Progenitor cell of endocrine pancreas (in vitro differentiated cells): Measurements from ENCODE around the gene MT1M. TPM values are rescaled to one million over a fixed set of nuclear protein-coding genes. Genes with fewer than 3 reads are reported as not detected.

Experiments
- DNase-seq: peaks from one replicate; pipeline ENCODE4 v3.0.0; 2021; ENCODE audit warnings: low spot score; ENCODE audit not compliant: unreplicated experiment
- H3K27ac Mint-ChIP-seq: 2 replicates; pipeline ENCODE4 v1.8.0; 2021; ENCODE audit warnings: mild to moderate bottlenecking, moderate library complexity, mixed read lengths
- H3K27me3 Mint-ChIP-seq: 2 replicates; pipeline ENCODE4 v1.8.0; 2021; ENCODE audit warnings: mixed read lengths
- H3K36me3 Mint-ChIP-seq: 2 replicates; pipeline ENCODE4 v1.8.0; 2022; ENCODE audit warnings: mixed read lengths; ENCODE audit not compliant: insufficient read depth
- H3K4me1 Mint-ChIP-seq: 2 replicates; pipeline ENCODE4 v1.8.0; 2021; ENCODE audit warnings: low read depth, mixed read lengths
- H3K4me3 Mint-ChIP-seq: 2 replicates; pipeline ENCODE4 v1.8.0; 2021; ENCODE audit warnings: low read depth, mild to moderate bottlenecking, moderate library complexity, mixed read lengths
- H3K9me3 Mint-ChIP-seq: 2 replicates; pipeline ENCODE4 v1.8.0; 2021; ENCODE audit warnings: low read depth, mixed read lengths
- total RNA-seq: library from RNA; stranded (reverse); gene quantifications from 2 replicates; pipeline ENCODE4 v1.2.1, GENCODE V29; 2021
- TF ChIP-seq, protein P1 (sequence below): fragments of 200-600 bp; sonication (generic); IDR thresholded peaks from one replicate; pipeline ENCODE4 v1.5.0; 2021; ENCODE audit warnings: antibody characterized with exemption, mild to moderate bottlenecking; ENCODE audit not compliant: unreplicated experiment

The MT1M gene
- total RNA-seq, 1 donor from 2014 or later = not detected

DNA sequence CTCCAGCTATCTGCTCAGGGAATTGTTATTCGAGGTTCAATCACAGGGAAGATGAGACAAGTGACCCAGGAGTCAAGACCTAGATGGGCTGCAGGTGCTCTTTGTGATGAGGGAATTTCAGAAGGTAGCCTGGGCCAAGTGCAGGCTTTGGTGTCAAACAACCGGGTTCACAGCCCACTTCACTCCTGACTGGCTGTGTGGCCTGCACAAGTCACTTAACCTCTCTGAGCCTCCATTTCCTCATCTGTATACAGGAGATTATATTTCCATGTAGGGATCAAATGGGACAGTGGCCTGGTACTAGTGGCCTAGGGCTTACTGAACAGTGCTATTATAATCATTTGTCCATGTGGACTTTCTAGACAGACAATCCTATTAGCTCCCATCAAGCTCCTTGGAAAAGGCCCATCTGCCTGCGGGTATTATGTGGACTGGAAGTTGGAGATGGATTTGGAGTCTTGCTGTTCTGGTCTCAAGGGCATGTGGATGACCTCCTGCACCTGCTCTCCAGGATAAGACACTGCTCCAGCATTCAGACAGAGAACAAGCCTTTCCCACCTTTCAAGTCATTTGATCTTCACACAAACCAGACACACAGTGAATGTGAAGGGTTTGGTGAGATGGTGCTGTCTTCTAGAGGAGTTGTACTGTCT lies 46.7 kb downstream of the MT1M start:
- H3K4me1 Mint-ChIP-seq = peaks cover 7% of the 10 kb centered on the region
- H3K27ac Mint-ChIP-seq = no peak overlapping the region
- TF ChIP-seq, protein P1, sequence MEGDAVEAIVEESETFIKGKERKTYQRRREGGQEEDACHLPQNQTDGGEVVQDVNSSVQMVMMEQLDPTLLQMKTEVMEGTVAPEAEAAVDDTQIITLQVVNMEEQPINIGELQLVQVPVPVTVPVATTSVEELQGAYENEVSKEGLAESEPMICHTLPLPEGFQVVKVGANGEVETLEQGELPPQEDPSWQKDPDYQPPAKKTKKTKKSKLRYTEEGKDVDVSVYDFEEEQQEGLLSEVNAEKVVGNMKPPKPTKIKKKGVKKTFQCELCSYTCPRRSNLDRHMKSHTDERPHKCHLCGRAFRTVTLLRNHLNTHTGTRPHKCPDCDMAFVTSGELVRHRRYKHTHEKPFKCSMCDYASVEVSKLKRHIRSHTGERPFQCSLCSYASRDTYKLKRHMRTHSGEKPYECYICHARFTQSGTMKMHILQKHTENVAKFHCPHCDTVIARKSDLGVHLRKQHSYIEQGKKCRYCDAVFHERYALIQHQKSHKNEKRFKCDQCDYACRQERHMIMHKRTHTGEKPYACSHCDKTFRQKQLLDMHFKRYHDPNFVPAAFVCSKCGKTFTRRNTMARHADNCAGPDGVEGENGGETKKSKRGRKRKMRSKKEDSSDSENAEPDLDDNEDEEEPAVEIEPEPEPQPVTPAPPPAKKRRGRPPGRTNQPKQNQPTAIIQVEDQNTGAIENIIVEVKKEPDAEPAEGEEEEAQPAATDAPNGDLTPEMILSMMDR = no peak
- H3K36me3 Mint-ChIP-seq = no peaks in the 10 kb centered on the region
- no peak overlapping the region for H3K4me3 Mint-ChIP-seq
- H3K27me3 Mint-ChIP-seq = peaks cover 92% of the 10 kb centered on the region
- no peaks in the 10 kb centered on the region for H3K9me3 Mint-ChIP-seq
- no peak for DNase-seq

DNA sequence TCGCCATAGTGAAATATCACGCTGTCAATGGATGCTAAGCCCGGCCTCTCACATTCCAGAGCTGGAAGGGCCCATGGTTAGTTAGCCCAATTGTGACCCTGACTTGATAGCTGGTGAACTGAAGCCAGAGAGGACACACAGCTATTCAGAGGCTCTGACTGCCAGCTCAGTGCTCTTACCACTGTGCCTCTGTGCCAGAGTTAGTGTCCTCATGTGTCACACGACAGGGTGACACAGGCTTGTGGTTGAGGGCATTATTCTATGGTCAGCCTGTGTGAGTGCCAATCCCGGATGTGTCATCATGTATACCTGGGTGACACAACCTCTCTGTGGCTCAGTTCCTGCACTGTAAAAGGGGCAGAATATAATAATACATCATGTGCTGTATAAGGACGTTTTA lies 47.4 kb downstream of the MT1M start:
- TF ChIP-seq, protein P1 = no peak
- Mint-ChIP-seq H3K27me3 (peaks cover 91% of the 10 kb centered on the region), H3K36me3 (no peaks in the 10 kb centered on the region), H3K27ac (no peak overlapping the region), H3K4me1 (peaks cover 7% of the 10 kb centered on the region), H3K4me3 (no peak overlapping the region), H3K9me3 (no peaks in the 10 kb centered on the region)
- DNase-seq = no peak

DNA sequence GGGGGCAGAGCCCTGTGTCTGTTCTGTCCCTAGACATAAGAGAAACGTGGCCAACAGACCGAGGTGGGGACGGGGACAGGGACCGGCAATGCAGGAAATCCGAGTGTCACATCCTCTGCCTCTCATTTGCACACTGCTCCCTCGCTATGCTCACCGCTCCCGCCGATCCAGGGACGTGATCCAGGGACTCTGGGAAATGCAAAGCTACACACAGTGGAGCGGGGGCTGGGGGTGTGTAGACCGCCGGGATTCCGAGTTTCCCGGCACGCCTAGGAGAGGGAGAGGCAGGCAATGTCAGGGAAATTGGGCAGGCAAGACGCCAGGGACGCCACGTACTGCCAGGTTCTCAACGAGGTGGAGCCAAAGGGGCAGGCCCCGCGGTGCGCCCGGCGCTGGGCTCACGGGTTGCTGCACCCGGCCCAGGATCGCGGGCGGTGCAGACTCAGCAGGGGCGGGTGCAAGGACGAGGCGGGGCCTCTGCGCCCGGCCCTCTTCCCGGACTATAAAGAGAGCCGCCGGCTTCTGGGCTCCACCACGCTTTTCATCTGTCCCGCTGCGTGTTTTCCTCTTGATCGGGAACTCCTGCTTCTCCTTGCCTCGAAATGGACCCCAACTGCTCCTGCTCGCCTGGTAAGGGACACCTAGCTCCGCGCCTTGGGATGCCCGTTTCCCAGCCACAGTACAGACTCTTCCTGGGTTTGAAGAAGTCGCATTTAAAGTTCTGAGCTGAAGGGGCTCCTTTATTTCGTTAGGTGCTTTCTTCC lies 49.7 kb downstream of the MT1M start, which contains the start of gene MT1X:
TSS of gene MT1X (plus strand) at position 532 of the 764 bp plus-strand sequence. CDS start at position 603, 71 bp downstream.
- H3K27ac Mint-ChIP-seq = no peak within 1 kb of the TSS
- peak within 1 kb of the TSS; percentile 71 for H3K4me3 Mint-ChIP-seq
- peaks cover 6% of the 10 kb centered on the region for H3K9me3 Mint-ChIP-seq
- no peaks in the 10 kb centered on the region for H3K4me1 Mint-ChIP-seq
- peak; percentile 51 for DNase-seq
- peaks cover 3% of the 10 kb centered on the region for H3K36me3 Mint-ChIP-seq
- TF ChIP-seq, protein P1 = no peak
- H3K27me3 Mint-ChIP-seq = peaks cover 83% of the 10 kb centered on the region

DNA sequence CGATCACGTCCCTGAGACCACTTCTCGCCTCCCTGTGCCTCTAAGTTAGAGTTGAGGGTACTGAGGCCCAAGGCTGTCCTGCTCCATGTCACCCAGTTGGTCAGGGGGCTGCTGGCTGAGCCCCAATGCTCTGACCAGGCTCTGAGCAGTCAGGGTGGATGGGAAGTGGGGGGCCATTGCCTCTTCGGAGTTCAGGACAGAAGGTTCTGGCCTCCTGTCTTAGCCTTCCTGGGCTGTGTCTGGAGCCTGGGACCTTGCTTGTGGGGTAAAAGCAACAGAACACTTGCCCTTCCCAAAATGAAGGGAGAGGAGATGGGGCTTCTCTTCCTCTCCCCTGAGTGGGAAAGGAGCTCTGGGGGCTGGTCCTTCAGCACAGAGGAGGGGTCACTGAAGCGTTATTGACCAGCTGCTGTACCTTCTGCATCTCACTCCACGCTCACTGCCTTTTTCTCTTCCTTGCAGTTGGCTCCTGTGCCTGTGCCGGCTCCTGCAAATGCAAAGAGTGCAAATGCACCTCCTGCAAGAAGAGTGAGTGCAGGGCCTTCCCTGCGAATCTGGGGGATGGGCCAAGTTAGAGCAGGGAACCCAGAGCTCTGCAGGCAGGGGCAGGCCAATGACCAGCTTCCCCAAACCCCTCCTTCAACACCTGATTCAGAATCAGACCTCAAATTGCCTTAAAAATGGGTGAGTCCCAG lies 50.4 kb downstream of the MT1M start:
- Mint-ChIP-seq H3K9me3 (peaks cover 6% of the 10 kb centered on the region), H3K4me1 (no peaks in the 10 kb centered on the region), H3K4me3 (peak overlapping the region; percentile 71), H3K36me3 (peaks cover 3% of the 10 kb centered on the region), H3K27me3 (peaks cover 79% of the 10 kb centered on the region), H3K27ac (no peak overlapping the region)
- TF ChIP-seq, protein P1 = no peak
- no peak for DNase-seq

Other genes starting within 250 kb of the MT1M start
- gene AMFR, start 207.1 kb upstream of the MT1M start, total RNA-seq = 55.8 and 66.3 TPM in 2 replicates
- 139 and 142 TPM in 2 replicates for gene NUDT21, start 181.3 kb upstream of the MT1M start, total RNA-seq
- 32.0 and 33.6 TPM in 2 replicates for gene OGFOD1, start 181.1 kb upstream of the MT1M start, total RNA-seq
- 52.3 and 56.0 TPM in 2 replicates for gene BBS2, start 112.6 kb upstream of the MT1M start, total RNA-seq
- not detected in 2 replicates for gene MT4, start 67.6 kb upstream of the MT1M start, total RNA-seq
- gene MT3, start 43.1 kb upstream of the MT1M start, total RNA-seq = not detected in 2 replicates
- 11.5 TPM in 2 replicates for gene MT2A, start 24.1 kb upstream of the MT1M start, total RNA-seq
- 4.0 and 5.2 TPM in 2 replicates for gene MT1E, start 6.9 kb upstream of the MT1M start, total RNA-seq
- gene MT1A, start 6.0 kb downstream of the MT1M start, total RNA-seq = not detected in 2 replicates
- gene MT1B, start 19.2 kb downstream of the MT1M start, total RNA-seq = not detected in 2 replicates
- 6.3 and 7.2 TPM in 2 replicates for gene MT1F, start 25.3 kb downstream of the MT1M start, total RNA-seq
- gene MT1G, start 35.4 kb downstream of the MT1M start, total RNA-seq = 1.8 and 2.9 TPM in 2 replicates
- not detected in 2 replicates for gene MT1H, start 37.2 kb downstream of the MT1M start, total RNA-seq
- 6.8 and 6.9 TPM in 2 replicates for gene MT1X, start 49.8 kb downstream of the MT1M start, total RNA-seq
- 74.4 and 76.9 TPM in 2 replicates for gene NUP93, start 97.5 kb downstream of the MT1M start, total RNA-seq
- not detected in 2 replicates for gene SLC12A3, start 232.5 kb downstream of the MT1M start, total RNA-seq